Heart left ventricle (tissue), 13 donors: ENCODE results near the gene MKNK1.

Experiments used
- CTCF ChIP-seq, 12 donors: fragments of 200-600 bp; sonication (generic) in 4 of 12; IDR thresholded peaks; one replicate each; pipeline versions ENCODE4 v1.5.0 to v1.8.0; 2018 to 2022; ENCODE audit warnings: antibody characterized with exemption in 12 of 12, mild to moderate bottlenecking in 5 of 12
- POLR2A ChIP-seq, 2 donors: fragments of 450-650 bp; IDR thresholded peaks; one replicate each; pipeline ENCODE4 v1.6.1; 2017; ENCODE audit warnings: antibody characterized with exemption in 2 of 2, mild to moderate bottlenecking in 2 of 2, moderate library complexity in 2 of 2
- donor health status: ischemic (EF 13 %, LVEDD 7.1; RV severe dilation, severe dysfunction).
- donor health status: DM: no; HTN: yes; CAD: no.
- donor health status: DM: no; HTN: no; CAD: no.
- donor health status: ischemic (EF 25% LVEDD 6.9; RV normal size, moderate dysfunction).
- donor health status: ischemic (EF 25% LVEDD 5.7; RV mildly dilated, moderate dysfunction).
- donor health status: ischemic (EF 35%, LVEDD 5.7; RV mildly dilated, moderate dysfunction).
- donor health status: nonischemic (EF 11% LVEDD 7.7; RV severe dilation, severe dysfunction).
- donor health status: DM: yes; HTN: yes; CAD: no.
- donor health status: PGD.
- donor health status: ischemic (EF 29% LVEDD 5.4; RV normal size, mild dysfunction).
- donor health status: nonischemic (EF 23%, LVEDD 6.1; RV moderate dilation, normal function).

DNA sequence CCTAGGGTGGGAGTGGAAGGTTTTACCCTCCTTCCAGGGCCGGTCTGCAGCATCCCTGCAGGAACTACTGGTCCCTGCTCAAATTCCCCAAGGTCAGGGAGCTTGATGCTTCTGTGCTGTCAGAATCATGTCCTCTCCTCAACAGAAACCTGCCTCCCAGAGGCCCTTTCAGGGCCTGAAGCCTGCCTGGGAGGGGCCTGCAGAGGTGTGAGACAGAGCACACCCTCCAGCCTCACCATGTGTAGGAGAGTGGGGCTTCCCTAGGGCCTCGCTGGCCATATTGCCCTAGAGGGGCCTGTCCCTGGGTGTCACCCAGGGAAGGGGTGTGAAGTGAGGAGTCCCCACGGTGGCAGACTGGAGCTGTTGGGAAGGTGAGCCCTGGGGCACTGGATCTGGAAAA lies 73.8 kb downstream of the MKNK1 start:
- no peak for TF ChIP-seq CTCF (IDR thresholded peaks at IDR 0.05)
- TF ChIP-seq POLR2A (IDR thresholded peaks at IDR 0.05), result no peak
